Prostate gland (tissue), 2 donors: Measurements from ENCODE around the gene CAMKMT. TPM values are rescaled to one million over a fixed set of nuclear protein-coding genes. Genes with fewer than 3 reads are reported as not detected.

Source experiments
- DNase-seq: peaks from one replicate; pipeline ENCODE4 v3.0.0-alpha.2; 2019; ENCODE audit warnings: low spot score
- H3K27ac ChIP-seq, 2 donors: fragments of 200-600 bp; sonication (generic); 2 replicates each; pipeline ENCODE4 v1.5.1; 2017 to 2019
- H3K27me3 ChIP-seq: fragments of 200-600 bp; sonication (generic); replicated peaks from 2 replicates; pipeline ENCODE4 v1.5.1; 2019; ENCODE audit not compliant: insufficient read depth
- H3K36me3 ChIP-seq, 2 donors: fragments of 200-600 bp; sonication (generic); 1 replicate in 1 of 2; 2 replicates in 1 of 2; pipeline versions ENCODE4 v1.5.1 to v1.8.1; 2017 to 2019
- H3K4me1 ChIP-seq: fragments of 200-600 bp; sonication (generic); replicated peaks from 2 replicates; pipeline ENCODE4 v1.5.1; 2019
- H3K4me3 ChIP-seq, 2 donors: fragments of 200-600 bp; sonication (generic); 2 replicates each; pipeline ENCODE4 v1.5.1; 2017 to 2019
- H3K9me3 ChIP-seq: fragments of 200-600 bp; sonication (generic); 2 replicates; pipeline ENCODE4 v1.5.1; 2017
- CTCF ChIP-seq, 4 experiments: fragments of 200-600 bp in 2 of 4; fragments of 450-650 bp in 2 of 4; sonication (generic) in 2 of 4; IDR thresholded peaks; 1 replicate in 3 of 4; 2 replicates in 1 of 4; pipeline ENCODE4 v1.5.1; 2016 to 2019; ENCODE audit warnings: antibody characterized with exemption in 4 of 4, mild to moderate bottlenecking in 2 of 4, moderate library complexity in 2 of 4
- POLR2A ChIP-seq: fragments of 450-650 bp; IDR thresholded peaks from one replicate; pipeline ENCODE4 v1.6.1; 2016; ENCODE audit warnings: antibody characterized with exemption, mild to moderate bottlenecking
- POLR2AphosphoS5 ChIP-seq: sonication (generic); formaldehyde crosslinking; IDR thresholded peaks from one replicate; pipeline ENCODE4 v1.6.1; 2017; ENCODE audit warnings: antibody characterized with exemption
- WGBS: methylation state at CpG from one replicate; pipeline ENCODE4 v1.1.5; 2018; 5-methylcytosine and 5-hydroxymethylcytosine counted together
- intact Hi-C: fragments of 100-400 bp; cut with DNase I; formaldehyde crosslinking; loops from one replicate; pipeline ENCODE4 v1.14.2; 2022
- total RNA-seq, 2 donors: library from RNA; depleted of rRNA; stranded (reverse); fragments of >200 nt; gene quantifications; one replicate each; pipeline ENCODE4 v1.1.0, GENCODE V29; 2016

CAMKMT gene
- total RNA-seq, 2 donors from 2014 or later: 5.4 to 7.6 TPM

- H3K9me3 ChIP-seq: no peaks in the 10 kb centered on the region
- TF ChIP-seq CTCF (IDR thresholded peaks at IDR 0.05) (no peak), POLR2AphosphoS5 (no peak), POLR2A (no peak)
- intact Hi-C loops: no loop called here
- WGBS: 56% methylated on average over 6 of the region's 6 CpGs
- no peaks in the 10 kb centered on the region for H3K36me3 ChIP-seq
- no peak overlapping the region for H3K4me3 ChIP-seq
- H3K27me3 ChIP-seq: no peaks in the 10 kb centered on the region
- no peak for DNase-seq
- H3K27ac ChIP-seq: no peak overlapping the region
- H3K4me1 ChIP-seq: no peaks in the 10 kb centered on the region
These were observed 87.2 kb downstream of the CAMKMT start for GRCh38 chr2:44448860-44449527.

GRCh38 chr2:44450082-44450481, 88.3 kb downstream of the CAMKMT start:
- DNase-seq: no peak
- Histone ChIP-seq H3K27me3 (no peaks in the 10 kb centered on the region), H3K36me3 (no peaks in the 10 kb centered on the region), H3K4me3 (no peak overlapping the region), H3K4me1 (no peaks in the 10 kb centered on the region), H3K9me3 (no peaks in the 10 kb centered on the region), H3K27ac (no peak overlapping the region)
- WGBS: 98% methylated on average over 3 of the region's 3 CpGs
- TF ChIP-seq POLR2AphosphoS5 (no peak), POLR2A (no peak), CTCF (IDR thresholded peaks at IDR 0.05) (no peak)
- intact Hi-C loops: no loop called here

- intact Hi-C loops: no loop called here
- Histone ChIP-seq H3K4me3 (no peak overlapping the region), H3K27ac (no peak overlapping the region), H3K36me3 (no peaks in the 10 kb centered on the region), H3K4me1 (no peaks in the 10 kb centered on the region), H3K27me3 (no peaks in the 10 kb centered on the region), H3K9me3 (no peaks in the 10 kb centered on the region)
- no peak for DNase-seq
- no peak for TF ChIP-seq CTCF (IDR thresholded peaks at IDR 0.05)
- TF ChIP-seq POLR2A: no peak
- TF ChIP-seq POLR2AphosphoS5: no peak
These were observed 89.1 kb downstream of the CAMKMT start for GRCh38 chr2:44450806-44451205.

GRCh38 chr2:44452069-44452583, 90.4 kb downstream of the CAMKMT start:
- TF ChIP-seq POLR2AphosphoS5: no peak
- TF ChIP-seq CTCF (IDR thresholded peaks at IDR 0.05): no peak
- no peak for TF ChIP-seq POLR2A
- Histone ChIP-seq H3K4me1 (no peaks in the 10 kb centered on the region), H3K36me3 (no peaks in the 10 kb centered on the region), H3K4me3 (no peak overlapping the region), H3K27ac (no peak overlapping the region), H3K9me3 (no peaks in the 10 kb centered on the region), H3K27me3 (no peaks in the 10 kb centered on the region)
- DNase-seq: no peak
- WGBS: 98% methylated on average over 1 of the region's 1 CpG
- intact Hi-C loops: no loop called here

GRCh38 chr2:44453259-44453658, 91.5 kb downstream of the CAMKMT start:
- intact Hi-C loops: no loop called here
- no peak for DNase-seq
- H3K27ac ChIP-seq: no peak overlapping the region
- no peak overlapping the region for H3K4me3 ChIP-seq
- WGBS: 100% methylated on average over 1 of the region's 1 CpG
- TF ChIP-seq POLR2AphosphoS5 (no peak), POLR2A (no peak), CTCF (IDR thresholded peaks at IDR 0.05) (no peak)
- no peaks in the 10 kb centered on the region for H3K36me3 ChIP-seq
- H3K27me3 ChIP-seq: no peaks in the 10 kb centered on the region
- no peaks in the 10 kb centered on the region for H3K9me3 ChIP-seq
- H3K4me1 ChIP-seq: no peaks in the 10 kb centered on the region
